H1 (cell line): ENCODE measurements around the gene UBTD2. TPM values are rescaled to one million over a fixed set of nuclear protein-coding genes. Genes with fewer than 3 reads are reported as not detected.

Experiments
- CTCF ChIA-PET: fragments of 300-600 bp; sonication (Branson Sonifier 250); formaldehyde crosslinking; loops from one replicate; lab custom pipeline; 2021; ENCODE audit not compliant: partially characterized antibody; lab: Charles Lee
- POLR2A ChIA-PET: fragments of 300-600 bp; sonication (Branson Sonifier 250); formaldehyde crosslinking; loops from one replicate; lab custom pipeline; 2021; ENCODE audit warnings: inconsistent platforms; ENCODE audit not compliant: partially characterized antibody; lab: Charles Lee
- DNase-seq, 2 experiments: peaks; one replicate each; pipeline versions ENCODE4 v3.0.0 to v3.0.0-alpha.2; 2010 to 2022; ENCODE audit warnings: low spot score in 2 of 2, low read depth in 1 of 2, mixed read lengths in 1 of 2
- FAIRE-seq: peaks from 2 replicates; lab custom pipeline; 2011; peaks lifted over from hg19 to GRCh38; lab: Jason Lieb, UNC
- H2AFZ ChIP-seq: 2 replicates; pipeline ENCODE4 v1.8.1; 2012; ENCODE audit warnings: low read length, inconsistent platforms
- H2AK5ac ChIP-seq: 2 replicates; pipeline ENCODE4 v1.6.1; 2013; ENCODE audit warnings: low read depth, low read length
- H2BK120ac ChIP-seq: replicated peaks from 2 replicates; pipeline ENCODE3; 2013; ENCODE audit warnings: low read depth, low read length, inconsistent platforms
- H2BK12ac ChIP-seq: 2 replicates; pipeline ENCODE4 v1.6.1; 2013; ENCODE audit warnings: low read depth, low read length
- H2BK15ac ChIP-seq: 2 replicates; pipeline ENCODE4 v1.6.1; 2013; ENCODE audit warnings: low read length
- H2BK20ac ChIP-seq: 2 replicates; pipeline ENCODE4 v1.6.1; 2013; ENCODE audit warnings: low read length
- H2BK5ac ChIP-seq: 2 replicates; pipeline ENCODE4 v1.6.1; 2013; ENCODE audit warnings: low read depth, low read length
- H3K14ac ChIP-seq: 2 replicates; pipeline ENCODE4 v1.6.1; 2013; ENCODE audit warnings: inconsistent platforms; ENCODE audit not compliant: insufficient read length
- H3K18ac ChIP-seq: 2 replicates; pipeline ENCODE4 v1.6.1; 2013; ENCODE audit warnings: low read length; ENCODE audit errors: extremely low read depth
- H3K23ac ChIP-seq: 2 replicates; pipeline ENCODE4 v1.6.1; 2013; ENCODE audit warnings: inconsistent platforms; ENCODE audit not compliant: insufficient read length
- H3K23me2 ChIP-seq: 2 replicates; pipeline ENCODE4 v1.6.1; 2013; ENCODE audit warnings: low read depth, low read length
- H3K27ac ChIP-seq: 2 replicates; pipeline ENCODE4 v1.6.1; 2011; ENCODE audit warnings: low read depth, low read length, inconsistent platforms
- H3K27me3 ChIP-seq, 4 experiments: replicated peaks in 1 of 4; 1 replicate in 1 of 4; 2 replicates in 3 of 4; pipeline versions ENCODE4 v1.6.1 to v1.8.1; 2011 to 2013; ENCODE audit warnings: low read length in 3 of 4, mild to moderate bottlenecking in 3 of 4, inconsistent platforms in 2 of 4, mixed read lengths in 2 of 4, moderate library complexity in 1 of 4; ENCODE audit not compliant: control insufficient read depth in 3 of 4, insufficient read depth in 3 of 4; ENCODE audit errors: extremely low read depth in 1 of 4
- H3K36me3 ChIP-seq, 4 experiments: 2 replicates each; pipeline versions ENCODE4 v1.6.1 to v1.8.1; 2011 to 2013; ENCODE audit warnings: mild to moderate bottlenecking in 4 of 4, low read length in 3 of 4, moderate library complexity in 2 of 4, control low read depth in 1 of 4, inconsistent platforms in 1 of 4; ENCODE audit not compliant: insufficient read depth in 4 of 4, control insufficient read depth in 2 of 4
- H3K4ac ChIP-seq: replicated peaks from 2 replicates; pipeline ENCODE3; 2013; ENCODE audit warnings: low read length, low read depth, mixed read lengths, inconsistent platforms; ENCODE audit not compliant: insufficient read length
- H3K4me1 ChIP-seq, 4 experiments: replicated peaks in 1 of 4; 1 replicate in 1 of 4; 2 replicates in 3 of 4; pipeline versions ENCODE4 v1.6.1 to v1.8.1; 2011 to 2013; ENCODE audit warnings: low read length in 3 of 4, inconsistent platforms in 2 of 4, mixed read lengths in 1 of 4; ENCODE audit not compliant: insufficient read depth in 4 of 4, control insufficient read depth in 3 of 4
- H3K4me2 ChIP-seq, 2 experiments: 2 replicates each; pipeline versions ENCODE4 v1.6.1 to v1.8.1; 2011 to 2013; ENCODE audit warnings: low read depth in 2 of 2, low read length in 2 of 2, control low read depth in 1 of 2, inconsistent platforms in 1 of 2, mild to moderate bottlenecking in 1 of 2; ENCODE audit not compliant: insufficient read depth in 1 of 2
- H3K4me3 ChIP-seq, 4 experiments: fragments of 200-600, 300-600 bp in 1 of 4; sonication (generic), shearing (Covaris generic), sonication (Bioruptor Twin) in 1 of 4; 2 replicates each; pipeline versions ENCODE4 v1.5.1 to v1.8.1; 2011 to 2016; ENCODE audit warnings: low read length in 4 of 4, low read depth in 3 of 4, control low read depth in 2 of 4, inconsistent platforms in 2 of 4, mild to moderate bottlenecking in 2 of 4, mixed read lengths in 1 of 4, moderate library complexity in 1 of 4; ENCODE audit not compliant: insufficient read depth in 2 of 4; ENCODE audit errors: extremely low read depth in 1 of 4
- H3K56ac ChIP-seq: replicated peaks from 2 replicates; pipeline ENCODE3; 2013; ENCODE audit warnings: low read depth, mild to moderate bottlenecking, mixed read lengths, low read length, inconsistent platforms; ENCODE audit not compliant: insufficient read length
- H3K79me1 ChIP-seq: 2 replicates; pipeline ENCODE4 v1.6.1; 2013; ENCODE audit warnings: low read depth, low read length, control low read depth
- H3K79me2 ChIP-seq, 2 experiments: 2 replicates each; pipeline versions ENCODE4 v1.6.1 to v1.8.1; 2012 to 2013; ENCODE audit warnings: low read length in 2 of 2, mild to moderate bottlenecking in 2 of 2, inconsistent platforms in 1 of 2; ENCODE audit not compliant: insufficient read depth in 2 of 2, control insufficient read depth in 1 of 2
- H3K9ac ChIP-seq, 4 experiments: replicated peaks in 1 of 4; 1 replicate in 1 of 4; 2 replicates in 3 of 4; pipeline versions ENCODE4 v1.6.1 to v1.8.1; 2011 to 2013; ENCODE audit warnings: low read depth in 3 of 4, low read length in 3 of 4, control low read depth in 2 of 4, mild to moderate bottlenecking in 2 of 4, moderate library complexity in 2 of 4, inconsistent platforms in 1 of 4; ENCODE audit errors: extremely low read depth in 1 of 4
- H3K9me3 ChIP-seq, 2 experiments: 2 replicates each; pipeline versions ENCODE4 v1.6.1 to v1.8.1; 2012 to 2013; ENCODE audit warnings: mild to moderate bottlenecking in 2 of 2, moderate library complexity in 2 of 2, control low read depth in 1 of 2, inconsistent platforms in 1 of 2, low read depth in 1 of 2, low read length in 1 of 2, mixed read lengths in 1 of 2; ENCODE audit not compliant: insufficient read depth in 2 of 2
- H4K20me1 ChIP-seq, 2 experiments: replicated peaks in 1 of 2; 2 replicates each; pipeline versions ENCODE3 to v1.8.1; 2011 to 2013; ENCODE audit warnings: inconsistent platforms in 2 of 2, low read length in 2 of 2, mild to moderate bottlenecking in 1 of 2; ENCODE audit not compliant: insufficient read depth in 2 of 2, control insufficient read depth in 1 of 2
- H4K5ac ChIP-seq: 2 replicates; pipeline ENCODE4 v1.6.1; 2013; ENCODE audit warnings: low read length, low read depth, mixed read lengths, inconsistent platforms; ENCODE audit not compliant: insufficient read length
- H4K8ac ChIP-seq: 2 replicates; pipeline ENCODE4 v1.8.0; 2013; ENCODE audit warnings: mild to moderate bottlenecking, moderate library complexity, low read length, inconsistent platforms; ENCODE audit not compliant: insufficient read depth; ENCODE audit errors: extremely low read depth
- H4K91ac ChIP-seq: replicated peaks from 2 replicates; pipeline ENCODE3; 2013; ENCODE audit warnings: low read length, mixed read lengths, inconsistent platforms; ENCODE audit not compliant: insufficient read length
- HDAC6 ChIP-seq: IDR thresholded peaks from one replicate; pipeline ENCODE4 v1.7.1; 2012; ENCODE audit warnings: low read depth, mild to moderate bottlenecking, inconsistent platforms, low read length, moderate library complexity
- JUN ChIP-seq: IDR thresholded peaks from 2 replicates; pipeline ENCODE4 v1.6.1; 2011; ENCODE audit warnings: low read depth, mild to moderate bottlenecking, improper control_type of control experiment, low read length
- SIX5 ChIP-seq: IDR thresholded peaks from 2 replicates; pipeline ENCODE4 v1.6.1; 2011; ENCODE audit warnings: mild to moderate bottlenecking, low read depth, low read length
- WGBS, 2 experiments: shearing (Covaris generic) in 1 of 2; methylation state at CpG; one replicate each; pipeline versions ENCODE4 v1.1.6 to v1.1.7; 2013 to 2015; ENCODE audit warnings: low lambda C conversion rate in 2 of 2, mixed read lengths in 2 of 2, inconsistent platforms in 1 of 2, low coverage in 1 of 2, missing lambda C conversion rate in 1 of 2; ENCODE audit not compliant: insufficient replicate concordance in 2 of 2, insufficient coverage in 1 of 2, insufficient read length in 1 of 2; ENCODE audit errors: extremely low coverage in 1 of 2, missing lambda C conversion rate in 1 of 2; 5-methylcytosine and 5-hydroxymethylcytosine counted together
- polyA plus RNA-seq, 7 experiments: library from polyadenylated mRNA; depleted of rRNA in 3 of 7; stranded (reverse) in 5 of 7; unstranded in 2 of 7; fragments of >200 nt in 5 of 7; fragments of 200-250 nt in 2 of 7; gene quantifications; 1 replicate in 5 of 7; 2 replicates in 1 of 7; 4 replicates in 1 of 7; pipeline versions ENCODE4 v1.2.1 to v1.2.3, GENCODE V29; 2011 to 2013; ENCODE audit warnings: missing spikeins in 2 of 7, mixed read lengths in 2 of 7
- total RNA-seq: library from RNA; stranded (reverse); fragmentation: NEBNext Ultra II Directional; extraction: Animal tissue kit (Norgen Biotek cat#: 25700); gene quantifications from 2 replicates; pipeline ENCODE4 v1.2.1, GENCODE V29; 2021

The UBTD2 gene
- total and polyA plus RNA-seq, 2 of the 8 experiments (the other 6 are each of a cell fraction or from before 2014, with no cell fraction given): 14.5 to 39.2 TPM

DNA sequence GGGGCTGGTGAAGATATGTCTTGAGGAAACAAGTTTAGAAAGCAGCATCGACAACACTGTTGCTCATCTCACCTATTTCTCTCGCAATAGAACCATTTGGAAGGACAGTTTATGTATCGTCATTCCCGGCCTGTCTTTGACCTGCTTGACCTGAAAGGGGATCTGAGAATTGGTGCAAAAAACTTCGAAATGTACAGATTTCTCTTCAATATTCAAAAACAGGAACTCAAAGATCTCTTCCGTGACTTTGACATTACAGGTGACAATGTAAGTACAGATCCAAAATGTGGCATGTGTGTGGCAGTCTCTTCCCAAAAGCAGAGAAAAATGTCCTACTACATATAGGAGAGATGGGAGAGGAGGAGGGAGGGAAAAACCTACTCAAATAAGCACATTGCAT, 83.1 kb downstream of the UBTD2 start:
- Histone ChIP-seq H3K23ac (no peak overlapping the region), H3K79me1 (no peaks in the 10 kb centered on the region)

More for the DNA sequence above, 83.1 kb downstream of the UBTD2 start:
- H3K23me2 ChIP-seq: no peaks in the 10 kb centered on the region
- H2BK120ac ChIP-seq: no peak overlapping the region
- H2BK20ac ChIP-seq: no peak overlapping the region
- POLR2A ChIA-PET: interaction anchor here (0.8 kb wide), 1 partner anchor 18 kb away, joined by 4 read pairs; no protein-coding TSS in a partner anchor
- H3K36me3 ChIP-seq: no peaks in the 10 kb centered on the region
- CTCF ChIA-PET: interaction anchor here (1.1 kb wide), 1 partner anchor 194 kb away, joined by 5 read pairs; the partner anchor contains the start of gene FBXW11
- H3K4me3 ChIP-seq: no peak overlapping the region
- H4K91ac ChIP-seq: no peak overlapping the region
- H3K27me3 ChIP-seq: no peaks in the 10 kb centered on the region
- no peak overlapping the region for H2BK12ac ChIP-seq
- no peak for FAIRE-seq
- H3K18ac ChIP-seq: no peak overlapping the region
- no peak overlapping the region for H4K8ac ChIP-seq
- WGBS, 2 experiments: 85% methylated on average over 6 of the region's 6 CpGs; no CpG with 5 or more reads in 1 of the 2 experiments
- no peak overlapping the region for H4K5ac ChIP-seq
- H2BK15ac ChIP-seq: no peak overlapping the region
- H4K20me1 ChIP-seq: no peaks in the 10 kb centered on the region
- no peak overlapping the region for H2BK5ac ChIP-seq
- no peak overlapping the region for H3K56ac ChIP-seq
- no peak overlapping the region for H3K27ac ChIP-seq
- no peak overlapping the region for H3K4ac ChIP-seq
- H3K14ac ChIP-seq: no peak overlapping the region
- H3K4me1 ChIP-seq: no peaks in the 10 kb centered on the region; a peak in 1 of 7 replicates
- no peak for TF ChIP-seq HDAC6
- no peak for TF ChIP-seq SIX5
- TF ChIP-seq JUN: no peak
- TF ChIP-seq, all 59 proteins: peak for 0
- Histone ChIP-seq H3K4me2 (no peak overlapping the region), H2AK5ac (no peak overlapping the region), H3K79me2 (no peaks in the 10 kb centered on the region), H2AFZ (no peak overlapping the region), H3K9me3 (peaks cover 0 to 6% of the 10 kb centered on the region in 2 experiments; a peak in 1 of 4 replicates), H3K9ac (no peak overlapping the region)
- no peak for DNase-seq
